Hepatocyte (in vitro differentiated cells): ENCODE measurements around the gene G3BP1. TPM values are rescaled to one million over a fixed set of nuclear protein-coding genes. Genes with fewer than 3 reads are reported as not detected.

Experiments
- DNase-seq: peaks from one replicate; pipeline ENCODE4 v3.0.0-alpha.2; 2016; ENCODE audit warnings: low spot score
- H2AFZ ChIP-seq: fragments of 200-600 bp; sonication (generic); 2 replicates; pipeline ENCODE4 v1.6.0; 2016; ENCODE audit warnings: antibody characterized with exemption, mild to moderate bottlenecking
- H3K27ac ChIP-seq: fragments of 200-600 bp; sonication (generic); 2 replicates; pipeline ENCODE4 v1.5.1; 2016; ENCODE audit warnings: mild to moderate bottlenecking
- H3K27me3 ChIP-seq: fragments of 200-600 bp; sonication (generic); 2 replicates; pipeline ENCODE4 v1.6.1; 2016
- H3K36me3 ChIP-seq: fragments of 200-600 bp; sonication (generic); replicated peaks from 2 replicates; pipeline ENCODE4 v1.5.1; 2016; ENCODE audit warnings: low read depth; ENCODE audit not compliant: insufficient read depth
- H3K4me1 ChIP-seq: fragments of 200-600 bp; sonication (generic); 2 replicates; pipeline ENCODE4 v1.5.1; 2016; ENCODE audit warnings: mild to moderate bottlenecking, moderate library complexity; ENCODE audit not compliant: insufficient read depth
- H3K4me2 ChIP-seq: fragments of 200-600 bp; sonication (generic); 2 replicates; pipeline ENCODE4 v1.6.0; 2016
- H3K4me3 ChIP-seq: fragments of 200-600 bp; sonication (generic); 2 replicates; pipeline ENCODE4 v1.5.1; 2016; ENCODE audit warnings: mild to moderate bottlenecking
- H3K79me2 ChIP-seq: fragments of 200-600 bp; sonication (generic); 2 replicates; pipeline ENCODE4 v1.6.0; 2017; ENCODE audit warnings: mild to moderate bottlenecking
- H3K9me2 ChIP-seq: fragments of 200-600 bp; sonication (generic); replicated peaks from 2 replicates; pipeline ENCODE4 v1.6.0; 2017; ENCODE audit warnings: mild to moderate bottlenecking; ENCODE audit not compliant: insufficient read depth
- H3K9me3 ChIP-seq: fragments of 200-600 bp; sonication (generic); 2 replicates; pipeline ENCODE4 v1.5.1; 2016; ENCODE audit warnings: low read depth, mild to moderate bottlenecking
- H4K20me1 ChIP-seq: fragments of 200-600 bp; sonication (generic); 2 replicates; pipeline ENCODE4 v1.6.0; 2016; ENCODE audit warnings: mild to moderate bottlenecking; ENCODE audit not compliant: insufficient read depth, poor library complexity, severe bottlenecking
- EZH2 ChIP-seq: fragments of 200-600 bp; sonication (generic); IDR thresholded peaks from 2 replicates; pipeline ENCODE4 v1.6.1; 2016; ENCODE audit warnings: antibody characterized with exemption, mild to moderate bottlenecking, borderline replicate concordance
- EZH2phosphoT487 ChIP-seq: fragments of 200-600 bp; sonication (generic); IDR thresholded peaks from one replicate; pipeline ENCODE4 v1.6.1; 2018; ENCODE audit warnings: antibody characterized with exemption, mild to moderate bottlenecking, low read depth, moderate library complexity; ENCODE audit not compliant: unreplicated experiment, severe bottlenecking
- WGBS: methylation state at CpG from one replicate; pipeline ENCODE4 v1.1.6; 2016; ENCODE audit warnings: low lambda C conversion rate; ENCODE audit errors: missing lambda C conversion rate; 5-methylcytosine and 5-hydroxymethylcytosine counted together
- polyA plus RNA-seq: library from polyadenylated mRNA; unstranded; fragments of >200 nt; fragmentation: Nextera tagmentation; extraction: Ambion mirVana; gene quantifications from 2 replicates; pipeline ENCODE4 v1.2.1, GENCODE V29; 2016
- total RNA-seq: library from RNA; depleted of rRNA; stranded (reverse); fragments of >200 nt; gene quantifications from 2 replicates; pipeline ENCODE4 v1.2.3, GENCODE V29; 2014
- TF ChIP-seq, protein P1 (sequence below): fragments of 200-600 bp; sonication (generic); IDR thresholded peaks from 2 replicates; pipeline ENCODE4 v1.5.1; 2016; ENCODE audit warnings: antibody characterized with exemption, mild to moderate bottlenecking; ENCODE audit not compliant: poor library complexity

Gene G3BP1
- total and polyA plus RNA-seq, 2 experiments from 2014 or later = 123 to 151 TPM

DNA sequence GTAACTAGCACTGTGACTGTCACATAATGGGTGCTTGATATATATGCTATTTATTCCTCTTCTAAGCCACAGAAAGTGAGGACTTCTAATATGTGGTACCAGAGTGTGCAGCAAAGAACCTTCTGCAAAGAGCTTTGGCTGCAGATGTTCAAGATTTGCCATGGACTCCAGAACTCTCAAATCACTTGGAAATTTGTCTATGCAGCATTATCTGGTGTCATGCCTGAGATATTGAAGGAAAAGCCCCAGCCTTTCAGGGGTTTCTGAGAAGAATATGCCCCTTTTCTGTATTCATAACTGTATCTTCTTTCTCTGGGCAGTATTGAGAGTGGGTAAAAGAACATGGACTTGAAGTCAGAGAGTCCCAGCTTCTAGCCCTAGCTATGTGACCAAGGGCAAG, 4.8 kb upstream of the G3BP1 start:
- Histone ChIP-seq H2AFZ (no peak overlapping the region), H3K27ac (no peak overlapping the region), H3K4me2 (no peak overlapping the region), H3K9me3 (no peaks in the 10 kb centered on the region), H3K9me2 (no peaks in the 10 kb centered on the region), H3K79me2 (peaks cover 5% of the 10 kb centered on the region), H4K20me1 (no peaks in the 10 kb centered on the region), H3K36me3 (no peaks in the 10 kb centered on the region), H3K4me1 (peaks cover 9% of the 10 kb centered on the region), H3K27me3 (no peaks in the 10 kb centered on the region), H3K4me3 (no peak overlapping the region)
- TF ChIP-seq EZH2 = no peak
- TF ChIP-seq, protein P1, sequence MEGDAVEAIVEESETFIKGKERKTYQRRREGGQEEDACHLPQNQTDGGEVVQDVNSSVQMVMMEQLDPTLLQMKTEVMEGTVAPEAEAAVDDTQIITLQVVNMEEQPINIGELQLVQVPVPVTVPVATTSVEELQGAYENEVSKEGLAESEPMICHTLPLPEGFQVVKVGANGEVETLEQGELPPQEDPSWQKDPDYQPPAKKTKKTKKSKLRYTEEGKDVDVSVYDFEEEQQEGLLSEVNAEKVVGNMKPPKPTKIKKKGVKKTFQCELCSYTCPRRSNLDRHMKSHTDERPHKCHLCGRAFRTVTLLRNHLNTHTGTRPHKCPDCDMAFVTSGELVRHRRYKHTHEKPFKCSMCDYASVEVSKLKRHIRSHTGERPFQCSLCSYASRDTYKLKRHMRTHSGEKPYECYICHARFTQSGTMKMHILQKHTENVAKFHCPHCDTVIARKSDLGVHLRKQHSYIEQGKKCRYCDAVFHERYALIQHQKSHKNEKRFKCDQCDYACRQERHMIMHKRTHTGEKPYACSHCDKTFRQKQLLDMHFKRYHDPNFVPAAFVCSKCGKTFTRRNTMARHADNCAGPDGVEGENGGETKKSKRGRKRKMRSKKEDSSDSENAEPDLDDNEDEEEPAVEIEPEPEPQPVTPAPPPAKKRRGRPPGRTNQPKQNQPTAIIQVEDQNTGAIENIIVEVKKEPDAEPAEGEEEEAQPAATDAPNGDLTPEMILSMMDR = no peak
- TF ChIP-seq EZH2phosphoT487 = no peak
- DNase-seq = no peak

- H3K27ac ChIP-seq = peak overlapping the region; percentile 95
- H3K27me3 ChIP-seq = no peaks in the 10 kb centered on the region
- no peaks in the 10 kb centered on the region for H3K9me3 ChIP-seq
- H3K4me1 ChIP-seq = peaks cover 25% of the 10 kb centered on the region
- H2AFZ ChIP-seq = peak overlapping the region; percentile 49
- no peaks in the 10 kb centered on the region for H3K9me2 ChIP-seq
- 15% methylated on average over 74 of the region's 75 CpGs for WGBS
- peak overlapping the region; percentile 13 for H3K4me3 ChIP-seq
- H4K20me1 ChIP-seq = peaks cover 35% of the 10 kb centered on the region
- DNase-seq = peak; percentile 77
- H3K79me2 ChIP-seq = peaks cover 40% of the 10 kb centered on the region
- H3K4me2 ChIP-seq = peak overlapping the region; percentile 76
- TF ChIP-seq, protein P1 = peak; percentile 14
- TF ChIP-seq EZH2phosphoT487 = no peak
- H3K36me3 ChIP-seq = no peaks in the 10 kb centered on the region
These were observed 1.1 kb upstream of the G3BP1 start for GRCh38 chr5:151770383-151771258.

- peaks cover 56% of the 10 kb centered on the region for H3K79me2 ChIP-seq
- H3K27ac ChIP-seq = peak overlapping the region; percentile 78
- H3K4me3 ChIP-seq = peak overlapping the region; percentile 18
- H2AFZ ChIP-seq = peak overlapping the region; percentile 13
- H3K9me3 ChIP-seq = no peaks in the 10 kb centered on the region
- no peaks in the 10 kb centered on the region for H3K27me3 ChIP-seq
- WGBS = under 1% methylated on average over 69 of the region's 87 CpGs
- peak; percentile 58 for DNase-seq
- H3K4me1 ChIP-seq = peaks cover 25% of the 10 kb centered on the region
- H3K36me3 ChIP-seq = no peaks in the 10 kb centered on the region
- peaks cover 52% of the 10 kb centered on the region for H4K20me1 ChIP-seq
- TF ChIP-seq EZH2phosphoT487 (no peak), EZH2 (no peak)
- TF ChIP-seq, protein P1 = no peak
- H3K4me2 ChIP-seq = peak overlapping the region; percentile 81
- no peaks in the 10 kb centered on the region for H3K9me2 ChIP-seq
These were observed 483 bp downstream of the G3BP1 start for GRCh38 chr5:151772029-151772845.
